Measurements from ENCODE around the gene RASD2.

RASD2 gene

DNA sequence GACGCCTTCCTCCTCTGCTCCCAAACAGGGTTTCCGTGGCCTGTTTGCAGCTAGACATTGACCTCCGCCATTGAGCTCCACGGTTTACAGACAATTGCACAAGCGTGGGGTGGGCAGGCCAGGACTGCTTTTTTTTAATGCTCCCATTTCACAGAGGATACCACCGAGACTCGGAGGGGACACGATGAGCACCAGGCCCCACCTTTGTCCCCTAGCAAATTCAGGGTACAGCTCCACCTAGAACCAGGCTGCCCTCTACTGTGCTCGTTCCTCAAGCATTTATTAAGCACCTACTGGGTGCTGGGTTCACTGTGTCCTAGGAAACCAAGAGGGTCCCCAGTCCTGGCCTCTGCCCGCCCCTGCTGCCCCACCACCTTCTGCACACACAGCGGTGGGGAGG is 12.2 kb downstream of the RASD2 start:
- Histone ChIP-seq H3K4me1 (ENCODE audit: control insufficient read depth, insufficient read depth, low read length, poor library complexity, severe bottlenecking) (no peaks in the 10 kb centered on the region), H3K27ac (ENCODE audit: low read depth, low read length, severe bottlenecking) (no peak overlapping the region), H3K9me3 (ENCODE audit: control insufficient read depth, low read length) (no peaks in the 10 kb centered on the region), H3K36me3 (ENCODE audit: control insufficient read depth, insufficient read depth, low read length) (no peaks in the 10 kb centered on the region), H3K4me3 (ENCODE audit: extremely low read depth, insufficient read depth, low read length, poor library complexity, severe bottlenecking) (no peak overlapping the region)
- WGBS, 2 experiments (ENCODE audit: insufficient coverage in 2 of 2), result 91 to 92% methylated on average over 9 to 11 of the region's 11 CpGs

DNA sequence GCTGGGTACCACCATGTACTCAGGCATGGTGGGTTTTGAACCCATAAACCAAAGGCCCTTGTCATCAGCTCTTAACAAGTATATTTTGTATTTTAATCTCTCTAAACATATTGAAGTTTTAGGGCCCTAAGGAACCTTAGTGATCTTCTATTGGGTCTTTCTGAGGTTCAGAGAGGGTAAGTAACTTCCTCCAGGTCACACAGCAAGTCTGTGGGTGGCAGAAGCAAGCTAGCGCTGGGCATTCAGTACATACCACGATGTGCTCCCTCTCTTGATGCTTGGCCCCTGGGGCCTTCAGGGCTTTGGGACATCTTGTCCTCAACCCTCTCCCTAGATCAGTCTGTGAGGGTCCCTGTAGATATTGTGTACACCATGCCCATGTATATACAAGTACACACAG is 12.7 kb downstream of the RASD2 start:
- no peak overlapping the region for H3K27ac ChIP-seq (ENCODE audit: low read depth, low read length, severe bottlenecking)
- no peaks in the 10 kb centered on the region for H3K36me3 ChIP-seq (ENCODE audit: control insufficient read depth, insufficient read depth, low read length)
- H3K9me3 ChIP-seq (ENCODE audit: control insufficient read depth, low read length), result no peaks in the 10 kb centered on the region
- no peak overlapping the region for H3K4me3 ChIP-seq (ENCODE audit: extremely low read depth, insufficient read depth, low read length, poor library complexity, severe bottlenecking)
- H3K4me1 ChIP-seq (ENCODE audit: control insufficient read depth, insufficient read depth, low read length, poor library complexity, severe bottlenecking), result no peaks in the 10 kb centered on the region
- WGBS, 2 experiments (ENCODE audit: insufficient coverage in 2 of 2), result 89 to 100% methylated on average over 2 of the region's 2 CpGs

DNA sequence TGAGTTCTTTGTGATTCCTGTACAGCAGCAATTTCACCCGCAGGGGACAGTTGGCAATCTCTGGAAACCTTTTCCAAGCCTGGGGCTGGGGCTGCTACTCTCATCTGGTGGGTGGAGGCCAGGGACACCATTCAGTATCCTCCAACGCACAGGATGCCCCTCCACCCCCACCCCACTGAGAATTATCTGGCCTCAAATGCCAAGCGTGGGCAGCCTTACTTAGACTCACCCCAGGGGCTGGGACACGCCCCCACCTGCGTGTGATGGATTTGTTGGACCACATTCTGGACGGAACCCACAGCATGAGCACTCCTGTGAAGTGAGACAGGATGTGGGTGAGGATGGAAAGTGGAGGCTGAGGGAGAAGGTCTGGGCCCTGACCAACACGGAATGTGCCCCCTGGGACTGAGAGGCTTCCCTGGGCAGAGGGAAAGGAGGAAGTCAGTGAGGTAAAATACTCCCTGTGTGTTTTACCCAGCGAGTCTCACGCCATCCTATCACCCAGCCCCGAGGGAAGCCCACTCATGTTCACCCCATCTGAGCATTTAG is 13.7 kb downstream of the RASD2 start:
- no peak overlapping the region for H3K27ac ChIP-seq (ENCODE audit: low read depth, low read length, severe bottlenecking)
- WGBS, 2 experiments (ENCODE audit: insufficient coverage in 2 of 2), result 79 to 92% methylated on average over 6 to 9 of the region's 10 CpGs
- no peaks in the 10 kb centered on the region for H3K36me3 ChIP-seq (ENCODE audit: control insufficient read depth, insufficient read depth, low read length)

DNA sequence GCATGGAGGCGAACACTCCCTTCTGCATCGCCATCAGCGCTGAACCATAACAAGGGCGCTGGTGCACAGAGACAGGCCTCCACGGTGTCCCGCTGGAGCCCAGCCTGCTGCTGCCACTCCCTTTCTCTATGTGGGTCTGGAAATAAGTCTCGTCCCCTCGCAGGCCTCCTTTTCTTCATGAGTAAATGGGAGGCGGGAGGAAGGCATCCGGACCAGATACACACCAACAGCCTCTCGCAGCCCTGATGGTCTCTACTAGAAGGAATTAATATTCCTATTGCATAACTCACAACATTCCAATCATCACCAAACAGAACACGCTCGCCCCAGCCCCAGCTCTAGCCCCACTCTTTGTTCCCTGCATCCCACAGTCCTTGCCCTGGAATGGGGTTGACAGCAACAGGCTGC is 14.9 kb downstream of the RASD2 start:
- 93% methylated on average over 7 to 9 of the region's 13 CpGs for WGBS, 2 experiments (ENCODE audit: insufficient coverage in 2 of 2)
- Histone ChIP-seq H3K4me3 (ENCODE audit: extremely low read depth, insufficient read depth, low read length, poor library complexity, severe bottlenecking) (no peak overlapping the region), H3K4me1 (ENCODE audit: control insufficient read depth, insufficient read depth, low read length, poor library complexity, severe bottlenecking) (no peaks in the 10 kb centered on the region), H3K27ac (ENCODE audit: low read depth, low read length, severe bottlenecking) (no peak overlapping the region), H3K36me3 (ENCODE audit: control insufficient read depth, insufficient read depth, low read length) (no peaks in the 10 kb centered on the region), H3K9me3 (ENCODE audit: control insufficient read depth, low read length) (no peaks in the 10 kb centered on the region)

More for the DNA sequence above, 13.7 kb downstream of the RASD2 start:
- Histone ChIP-seq H3K4me3 (ENCODE audit: extremely low read depth, insufficient read depth, low read length, poor library complexity, severe bottlenecking) (no peak overlapping the region), H3K9me3 (ENCODE audit: control insufficient read depth, low read length) (no peaks in the 10 kb centered on the region), H3K4me1 (ENCODE audit: control insufficient read depth, insufficient read depth, low read length, poor library complexity, severe bottlenecking) (no peaks in the 10 kb centered on the region)

DNA sequence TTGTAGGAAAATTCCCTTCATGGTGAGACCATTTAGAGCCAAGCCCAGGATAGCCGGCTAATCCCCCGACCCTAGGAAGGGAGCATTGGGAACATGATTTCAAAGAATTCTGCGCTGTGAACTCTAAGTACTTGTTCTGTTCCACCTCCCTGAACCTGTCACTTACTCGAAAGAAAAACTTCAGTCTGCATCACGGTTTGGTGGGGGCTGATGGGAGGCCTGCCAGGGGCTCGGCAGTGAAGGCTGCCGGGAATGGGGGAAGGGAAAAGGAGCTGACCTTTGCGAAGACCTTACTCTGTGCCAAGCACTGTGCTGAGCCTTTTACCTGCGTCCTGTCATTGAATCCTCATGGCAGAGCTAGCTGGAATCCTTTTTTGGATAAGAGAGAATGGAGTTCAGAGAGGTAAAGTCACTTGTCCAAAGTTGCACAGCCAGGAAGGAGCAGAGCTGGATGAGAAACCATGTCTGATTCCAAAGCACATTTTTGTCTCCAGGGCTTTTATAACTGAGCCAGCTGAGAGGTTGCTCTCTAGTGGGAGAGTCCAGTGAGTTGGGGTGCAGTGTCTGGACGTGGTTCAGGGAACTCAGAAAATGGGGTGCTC is 15.4 kb downstream of the RASD2 start:
- Histone ChIP-seq H3K4me1 (ENCODE audit: control insufficient read depth, insufficient read depth, low read length, poor library complexity, severe bottlenecking) (no peaks in the 10 kb centered on the region), H3K9me3 (ENCODE audit: control insufficient read depth, low read length) (no peaks in the 10 kb centered on the region), H3K27ac (ENCODE audit: low read depth, low read length, severe bottlenecking) (no peak overlapping the region), H3K4me3 (ENCODE audit: extremely low read depth, insufficient read depth, low read length, poor library complexity, severe bottlenecking) (no peak overlapping the region), H3K36me3 (ENCODE audit: control insufficient read depth, insufficient read depth, low read length) (no peaks in the 10 kb centered on the region)
- 77 to 80% methylated on average over 9 to 10 of the region's 10 CpGs for WGBS, 2 experiments (ENCODE audit: insufficient coverage in 2 of 2)

DNA sequence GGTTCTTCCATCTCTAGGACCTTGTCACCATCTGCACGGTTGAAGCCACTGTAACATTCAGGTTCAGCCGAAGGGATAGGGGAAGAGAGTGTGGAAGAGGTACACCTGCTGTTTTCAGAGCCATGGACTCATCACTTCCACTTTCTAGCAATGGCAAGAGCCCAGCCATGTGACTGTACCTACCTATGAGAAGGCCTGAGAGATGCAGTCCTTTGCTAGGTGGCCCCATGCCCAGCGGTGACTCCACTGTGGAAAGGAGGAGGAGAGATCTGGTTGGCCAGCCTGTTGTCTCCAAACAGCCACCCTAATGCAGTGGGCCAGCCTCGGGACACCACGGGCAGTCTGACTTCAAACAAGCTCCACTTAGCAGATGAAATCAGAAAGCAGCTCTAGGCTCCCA is 16.0 kb downstream of the RASD2 start:
- H3K4me1 ChIP-seq (ENCODE audit: control insufficient read depth, insufficient read depth, low read length, poor library complexity, severe bottlenecking), result peaks cover 2% of the 10 kb centered on the region
- H3K36me3 ChIP-seq (ENCODE audit: control insufficient read depth, insufficient read depth, low read length), result no peaks in the 10 kb centered on the region

DNA sequence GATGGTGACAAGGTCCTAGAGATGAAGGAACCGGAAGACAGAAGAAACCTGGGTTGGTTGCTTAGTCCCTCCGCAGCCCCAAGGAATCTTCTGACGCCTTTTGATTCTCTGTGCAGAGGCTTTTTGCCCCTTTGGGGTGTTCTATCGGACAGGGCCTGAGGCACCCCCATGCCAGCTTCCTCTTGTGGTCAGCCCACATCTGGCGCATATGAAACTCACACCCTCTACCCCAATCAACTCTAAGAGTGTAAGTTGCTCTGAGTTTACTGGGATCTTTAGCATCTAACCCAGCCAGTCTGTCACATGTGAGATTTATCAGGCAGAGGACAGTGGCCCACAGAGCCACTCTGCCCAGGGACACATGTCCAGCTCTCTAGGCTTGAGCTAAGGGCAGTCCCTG is 17.4 kb downstream of the RASD2 start:
- Histone ChIP-seq H3K4me1 (ENCODE audit: control insufficient read depth, insufficient read depth, low read length, poor library complexity, severe bottlenecking) (peaks cover 14% of the 10 kb centered on the region), H3K9me3 (ENCODE audit: control insufficient read depth, low read length) (no peaks in the 10 kb centered on the region), H3K4me3 (ENCODE audit: extremely low read depth, insufficient read depth, low read length, poor library complexity, severe bottlenecking) (no peak overlapping the region), H3K27ac (ENCODE audit: low read depth, low read length, severe bottlenecking) (no peak overlapping the region), H3K36me3 (ENCODE audit: control insufficient read depth, insufficient read depth, low read length) (no peaks in the 10 kb centered on the region)
- WGBS, 2 experiments (ENCODE audit: insufficient coverage in 2 of 2), result 84 to 88% methylated on average over 3 to 5 of the region's 5 CpGs

More for the DNA sequence above, 16.0 kb downstream of the RASD2 start:
- 84 to 93% methylated on average over 3 to 5 of the region's 5 CpGs for WGBS, 2 experiments (ENCODE audit: insufficient coverage in 2 of 2)
- Histone ChIP-seq H3K4me3 (ENCODE audit: extremely low read depth, insufficient read depth, low read length, poor library complexity, severe bottlenecking) (no peak overlapping the region), H3K9me3 (ENCODE audit: control insufficient read depth, low read length) (no peaks in the 10 kb centered on the region), H3K27ac (ENCODE audit: low read depth, low read length, severe bottlenecking) (no peak overlapping the region)

DNA sequence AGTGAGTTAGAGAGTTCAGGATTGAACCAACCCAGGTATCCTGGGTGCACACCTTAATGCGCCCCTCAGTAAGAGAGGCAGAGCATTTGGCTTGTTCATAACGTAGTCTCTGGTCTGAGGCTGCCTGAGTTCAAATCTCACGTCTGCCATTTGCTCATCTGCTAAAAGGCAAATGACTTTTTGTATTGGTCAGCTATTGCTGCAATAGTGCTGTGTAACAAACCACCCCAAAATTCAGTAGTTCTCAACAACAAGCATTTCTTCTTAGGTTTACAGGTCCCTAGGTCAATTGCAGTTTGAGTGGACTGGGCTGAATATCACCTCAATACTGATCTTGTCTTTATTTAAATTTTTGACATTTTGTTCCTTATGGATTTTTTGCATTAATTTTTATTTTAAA is 18.1 kb downstream of the RASD2 start:
- 100% methylated on average over 1 of the region's 3 CpGs for WGBS, 2 experiments (ENCODE audit: insufficient coverage in 2 of 2)
- no peak overlapping the region for H3K27ac ChIP-seq (ENCODE audit: low read depth, low read length, severe bottlenecking)

DNA sequence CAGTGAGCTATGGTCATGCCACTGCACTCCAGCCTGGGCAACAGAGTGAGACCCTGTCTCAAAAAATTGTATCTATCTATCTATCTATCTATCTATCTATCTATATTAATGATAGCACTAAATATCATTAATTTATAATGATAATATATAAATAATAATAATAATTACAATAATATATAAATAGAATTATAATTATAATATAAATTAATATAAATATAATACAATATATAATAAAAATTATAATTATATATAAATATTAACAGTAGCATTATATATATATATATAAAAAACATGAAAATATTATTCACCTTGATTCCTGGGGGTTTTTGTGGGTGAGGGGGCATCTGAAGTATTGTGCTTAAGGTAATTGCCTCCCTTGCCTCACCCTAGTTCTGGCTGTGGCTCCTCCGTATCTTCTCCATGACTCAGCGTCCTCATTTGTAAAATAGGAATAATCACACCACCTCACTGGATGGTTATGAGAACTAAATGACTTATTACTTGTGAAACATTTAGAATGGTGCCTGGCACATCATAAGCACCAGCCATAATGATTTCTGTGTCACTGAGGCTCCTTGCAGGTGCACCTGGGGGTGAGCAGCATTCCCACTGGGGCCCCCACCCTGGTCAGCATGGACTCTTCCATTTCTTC is 18.8 kb downstream of the RASD2 start:
- Histone ChIP-seq H3K4me1 (ENCODE audit: control insufficient read depth, insufficient read depth, low read length, poor library complexity, severe bottlenecking) (peaks cover 19% of the 10 kb centered on the region), H3K9me3 (ENCODE audit: control insufficient read depth, low read length) (no peaks in the 10 kb centered on the region)
- WGBS, 2 experiments (ENCODE audit: insufficient coverage in 2 of 2), result 80% methylated on average over 1 of the region's 2 CpGs; no CpG with 5 or more reads in 1 of the 2 experiments

More for the DNA sequence above, 18.1 kb downstream of the RASD2 start:
- no peaks in the 10 kb centered on the region for H3K36me3 ChIP-seq (ENCODE audit: control insufficient read depth, insufficient read depth, low read length)
- H3K4me3 ChIP-seq (ENCODE audit: extremely low read depth, insufficient read depth, low read length, poor library complexity, severe bottlenecking), result no peak overlapping the region
- H3K9me3 ChIP-seq (ENCODE audit: control insufficient read depth, low read length), result no peaks in the 10 kb centered on the region
- H3K4me1 ChIP-seq (ENCODE audit: control insufficient read depth, insufficient read depth, low read length, poor library complexity, severe bottlenecking), result peaks cover 19% of the 10 kb centered on the region

DNA sequence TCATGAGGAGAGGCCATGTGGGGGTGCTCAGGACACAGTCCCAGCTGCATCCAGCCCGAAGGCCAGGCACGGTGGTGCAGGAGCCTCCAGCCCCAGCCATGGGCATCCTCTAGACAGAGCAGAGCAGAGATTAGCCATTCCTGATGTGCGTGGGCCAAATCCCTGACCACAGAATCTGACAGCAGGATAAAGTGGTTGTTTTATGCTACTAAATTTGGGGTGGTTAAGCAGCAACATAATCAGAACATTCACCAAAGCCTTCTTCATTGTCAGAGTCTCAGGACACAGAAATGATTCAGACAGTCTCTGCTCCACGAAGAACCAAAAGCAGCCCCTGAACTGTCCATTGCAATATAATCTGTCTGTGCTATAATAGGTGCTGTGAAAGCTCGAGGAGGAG is 19.7 kb downstream of the RASD2 start:
- Histone ChIP-seq H3K27ac (ENCODE audit: low read depth, low read length, severe bottlenecking) (no peak overlapping the region), H3K4me3 (ENCODE audit: extremely low read depth, insufficient read depth, low read length, poor library complexity, severe bottlenecking) (no peak overlapping the region), H3K9me3 (ENCODE audit: control insufficient read depth, low read length) (no peaks in the 10 kb centered on the region), H3K36me3 (ENCODE audit: control insufficient read depth, insufficient read depth, low read length) (no peaks in the 10 kb centered on the region), H3K4me1 (ENCODE audit: control insufficient read depth, insufficient read depth, low read length, poor library complexity, severe bottlenecking) (peaks cover 19% of the 10 kb centered on the region)
- 85 to 89% methylated on average over 3 to 5 of the region's 5 CpGs for WGBS, 2 experiments (ENCODE audit: insufficient coverage in 2 of 2)

More for the DNA sequence above, 18.8 kb downstream of the RASD2 start:
- Histone ChIP-seq H3K36me3 (ENCODE audit: control insufficient read depth, insufficient read depth, low read length) (no peaks in the 10 kb centered on the region), H3K4me3 (ENCODE audit: extremely low read depth, insufficient read depth, low read length, poor library complexity, severe bottlenecking) (no peak overlapping the region), H3K27ac (ENCODE audit: low read depth, low read length, severe bottlenecking) (no peak overlapping the region)

DNA sequence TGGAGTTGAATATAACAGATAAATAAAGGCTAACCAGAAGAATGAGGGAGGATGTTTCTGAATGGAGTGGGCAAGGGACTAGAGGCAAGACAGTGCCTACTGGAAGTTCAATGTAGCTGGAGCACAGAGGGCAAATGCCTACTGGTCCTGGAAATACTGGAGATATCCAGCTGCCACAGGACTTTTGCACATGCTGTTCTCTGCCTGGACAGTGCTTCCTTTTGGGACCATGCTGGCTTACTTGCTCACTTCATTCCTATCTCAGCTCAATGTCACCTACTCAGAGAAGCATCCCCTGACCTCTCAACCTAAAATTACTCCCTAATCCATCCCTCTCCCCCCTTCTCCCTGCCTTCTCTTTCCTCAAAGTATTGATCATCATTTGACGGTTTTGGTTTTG is 20.2 kb downstream of the RASD2 start:
- peaks cover 19% of the 10 kb centered on the region for H3K4me1 ChIP-seq (ENCODE audit: control insufficient read depth, insufficient read depth, low read length, poor library complexity, severe bottlenecking)
- no peaks in the 10 kb centered on the region for H3K36me3 ChIP-seq (ENCODE audit: control insufficient read depth, insufficient read depth, low read length)
- H3K27ac ChIP-seq (ENCODE audit: low read depth, low read length, severe bottlenecking), result no peak overlapping the region
- WGBS, 2 experiments (ENCODE audit: insufficient coverage in 2 of 2), result 100% methylated on average over 1 of the region's 1 CpG
- H3K4me3 ChIP-seq (ENCODE audit: extremely low read depth, insufficient read depth, low read length, poor library complexity, severe bottlenecking), result no peak overlapping the region
- no peaks in the 10 kb centered on the region for H3K9me3 ChIP-seq (ENCODE audit: control insufficient read depth, low read length)

Measured in mesodermal cell (in vitro differentiated cells).